K562 (cell line): ENCODE measurements around the gene SARS1. TPM values are rescaled to one million over a fixed set of nuclear protein-coding genes. Genes with fewer than 3 reads are reported as not detected.

Source experiments
- BRCA1 ChIP-seq, 2 experiments: fragments of 450-650 bp in 1 of 2; sonication (generic) in 1 of 2; formaldehyde crosslinking in 1 of 2; IDR thresholded peaks; 2 replicates each; pipeline versions ENCODE4 v1.5.0 to v1.6.1; 2017 to 2020; ENCODE audit warnings: mild to moderate bottlenecking in 1 of 2, missing genetic modification reagents in 1 of 2
- C11orf30 ChIP-seq: fragments of 450-650 bp; IDR thresholded peaks from 2 replicates; pipeline ENCODE4 v1.6.1; 2016; ENCODE audit warnings: low read depth, mild to moderate bottlenecking
- CC2D1A ChIP-seq: fragments of 450-650 bp; IDR thresholded peaks from 2 replicates; pipeline ENCODE4 v1.6.1; 2017; ENCODE audit warnings: mild to moderate bottlenecking
- CEBPB ChIP-seq: fragments of 450-650 bp; IDR thresholded peaks from 2 replicates; pipeline ENCODE4 v1.6.1; 2016; ENCODE audit warnings: missing genetic modification characterization, missing compliant biosample characterization
- DACH1 ChIP-seq: fragments of 450-650 bp; IDR thresholded peaks from 2 replicates; pipeline ENCODE4 v1.6.1; 2018; ENCODE audit not compliant: partially characterized antibody
- ESRRB ChIP-seq: fragments of 250-450 bp; sonication (Bioruptor Pico); IDR thresholded peaks from 2 replicates; pipeline ENCODE4 v1.5.0; 2020; ENCODE audit warnings: mild to moderate bottlenecking, moderate library complexity, borderline replicate concordance
- FOSL1 ChIP-seq: fragments of 200-800 bp; sonication (Bioruptor generic); conservative IDR thresholded peaks from 2 replicates; pipeline ENCODE4 v1.6.1; 2016; ENCODE audit warnings: missing genetic modification characterization, missing compliant biosample characterization
- FOXJ2 ChIP-seq: fragments of 200-800 bp; sonication (Bioruptor generic); IDR thresholded peaks from 2 replicates; pipeline ENCODE4 v1.6.1; 2016; ENCODE audit warnings: missing genetic modification characterization, missing compliant biosample characterization
- HBP1 ChIP-seq: fragments of 450-650 bp; formaldehyde crosslinking; IDR thresholded peaks from 2 replicates; pipeline ENCODE4 v1.4.0; 2022; ENCODE audit warnings: missing genetic modification characterization
- HDAC8 ChIP-seq: fragments of 450-650 bp; IDR thresholded peaks from 2 replicates; pipeline ENCODE4 v1.6.1; 2016; ENCODE audit warnings: mild to moderate bottlenecking, missing genetic modification characterization, moderate library complexity, missing compliant biosample characterization
- HNRNPL ChIP-seq: fragments of 200-400 bp; formaldehyde crosslinking; IDR thresholded peaks from 2 replicates; pipeline ENCODE4 v1.6.1; 2017; ENCODE audit warnings: low read depth, mild to moderate bottlenecking, low read length
- HNRNPLL ChIP-seq: fragments of 200-400 bp; formaldehyde crosslinking; IDR thresholded peaks from 2 replicates; pipeline ENCODE4 v1.6.1; 2017; ENCODE audit warnings: low read length, low read depth, mild to moderate bottlenecking; ENCODE audit not compliant: poor library complexity, severe bottlenecking
- NFE2L1 ChIP-seq: fragments of 450-650 bp; IDR thresholded peaks from 2 replicates; pipeline ENCODE4 v1.6.1; 2016; ENCODE audit warnings: missing genetic modification characterization, low read depth, mild to moderate bottlenecking, missing compliant biosample characterization, moderate library complexity, borderline replicate concordance
- PPARD ChIP-seq: fragments of 250-450 bp; sonication (Bioruptor Pico); IDR thresholded peaks from 2 replicates; pipeline ENCODE4 v1.8.0; 2022; ENCODE audit warnings: inconsistent platforms, mild to moderate bottlenecking, moderate library complexity
- RBM15 ChIP-seq: fragments of 200-400 bp; formaldehyde crosslinking; IDR thresholded peaks from 2 replicates; pipeline ENCODE4 v1.6.1; 2018; ENCODE audit warnings: mild to moderate bottlenecking, low read length, moderate library complexity; ENCODE audit not compliant: insufficient read depth
- TBL1XR1 ChIP-seq, 2 experiments: IDR thresholded peaks; 2 replicates each; pipeline ENCODE4 v1.6.1; 2012; ENCODE audit warnings: improper control_type of control experiment in 2 of 2, low read length in 2 of 2, mild to moderate bottlenecking in 1 of 2
- TEAD1 ChIP-seq, 2 experiments: fragments of 450-650 bp in 1 of 2; sonication (generic) in 1 of 2; formaldehyde crosslinking; IDR thresholded peaks; 2 replicates each; pipeline versions ENCODE4 v1.4.0 to v1.8.0; 2020 to 2022; ENCODE audit warnings: mild to moderate bottlenecking in 2 of 2, missing genetic modification reagents in 1 of 2
- THRAP3 ChIP-seq: fragments of 450-650 bp; IDR thresholded peaks from 2 replicates; pipeline ENCODE4 v1.6.1; 2016; ENCODE audit warnings: mild to moderate bottlenecking, inconsistent platforms, borderline replicate concordance
- YY1 ChIP-seq, 3 experiments: IDR thresholded peaks; 2 replicates each; pipeline ENCODE4 v1.6.1; 2011; ENCODE audit warnings: low read length in 2 of 3, mild to moderate bottlenecking in 2 of 3, moderate library complexity in 2 of 3, borderline replicate concordance in 1 of 3, control low read depth in 1 of 3, low read depth in 1 of 3; ENCODE audit not compliant: insufficient read depth in 3 of 3, insufficient replicate concordance in 2 of 3, control insufficient read depth in 1 of 3, insufficient read length in 1 of 3; ENCODE audit errors: extremely low read depth in 1 of 3
- ZNF133 ChIP-seq: fragments of 250-450 bp; sonication (Bioruptor Pico); IDR thresholded peaks from 2 replicates; pipeline ENCODE4 v1.4.0; 2020; ENCODE audit warnings: mild to moderate bottlenecking
- ZNF217 ChIP-seq: sonication (generic); formaldehyde crosslinking; IDR thresholded peaks from 2 replicates; pipeline ENCODE4 v1.8.0; 2022; ENCODE audit warnings: mild to moderate bottlenecking, missing genetic modification reagents
- ZNF584 ChIP-seq: fragments of 200-800 bp; sonication (Bioruptor generic); IDR thresholded peaks from 2 replicates; pipeline ENCODE4 v1.6.1; 2016; ENCODE audit warnings: low read depth, mild to moderate bottlenecking, missing genetic modification characterization, missing compliant biosample characterization
- ZNF79 ChIP-seq: fragments of 250-450 bp; sonication (Bioruptor Pico); IDR thresholded peaks from 2 replicates; pipeline ENCODE4 v1.4.0; 2020; ENCODE audit warnings: low read depth, mild to moderate bottlenecking, moderate library complexity
- polyA plus RNA-seq, 8 experiments: library from polyadenylated mRNA; depleted of rRNA in 4 of 8; stranded (reverse) in 5 of 8; unstranded in 3 of 8; fragments of >200 nt; fragmentation: Nextera tagmentation in 2 of 8; fragmentation: Illumina TruSeq in 1 of 8; extraction: Ambion mirVana in 2 of 8; extraction: Trizol in 1 of 8; gene quantifications; 2 replicates each; pipeline versions ENCODE4 v1.2.1 to v1.2.3, GENCODE V29; 2011 to 2014; ENCODE audit warnings: inconsistent platforms in 1 of 8, missing spikeins in 1 of 8
- total RNA-seq, 7 experiments: library from RNA; depleted of rRNA in 6 of 7; stranded (reverse); fragments of >200 nt in 6 of 7; fragmentation: Illumina TruSeq in 2 of 7; extraction: Trizol in 2 of 7; gene quantifications; 2 replicates each; pipeline versions ENCODE4 v1.2.1 to v1.2.3, GENCODE V29; 2011 to 2021; ENCODE audit warnings: low replicate concordance in 1 of 7
- TF ChIP-seq, protein P1 (sequence below): fragments of 250-450 bp; sonication (Bioruptor Pico); IDR thresholded peaks from 2 replicates; pipeline ENCODE4 v1.4.0; 2020; ENCODE audit warnings: mild to moderate bottlenecking, moderate library complexity, borderline replicate concordance
- TF ChIP-seq, protein P2 (sequence below): fragments of 250-450 bp; sonication (Bioruptor Pico); IDR thresholded peaks from 2 replicates; pipeline ENCODE4 v1.5.0; 2021

SARS1 gene
- total and polyA plus RNA-seq, 9 of the 15 experiments (the other 6 are each of a cell fraction or from before 2014, with no cell fraction given) = 221 to 623 (median 254) TPM

DNA sequence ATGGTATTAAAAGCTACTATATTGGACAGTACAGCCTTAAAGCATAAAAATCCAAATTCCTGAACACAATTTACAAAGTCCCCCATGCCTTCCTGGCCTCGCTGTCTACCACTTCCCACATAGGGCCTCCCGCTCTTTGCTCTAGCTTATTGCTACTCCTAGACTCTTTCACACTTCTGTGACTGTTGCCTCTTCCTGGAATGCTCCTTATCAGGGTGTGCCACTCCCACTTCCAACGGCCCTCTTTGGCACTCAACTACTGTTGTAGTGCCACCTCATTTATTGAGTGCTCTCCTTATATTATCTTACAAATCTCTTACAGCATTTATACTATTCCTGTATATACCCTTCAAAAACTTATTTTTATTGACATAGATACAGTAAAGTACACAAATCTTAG lies 4.8 kb downstream of the SARS1 start (continued):
- no peak for TF ChIP-seq YY1 (IDR thresholded peaks at IDR 0.05; ENCODE audit: borderline replicate concordance in 1 of 3, control insufficient read depth in 1 of 3, extremely low read depth in 1 of 3, insufficient read depth in 3 of 3, insufficient read length in 1 of 3, insufficient replicate concordance in 2 of 3, low read depth in 1 of 3, low read length in 2 of 3)
- TF ChIP-seq BRCA1 (IDR thresholded peaks at IDR 0.05) = no peak
- no peak for TF ChIP-seq BRCA1 (CRISPR knock-in tag; IDR thresholded peaks at IDR 0.05)
- TF ChIP-seq C11orf30 = no peak
- no peak for TF ChIP-seq HNRNPL
- TF ChIP-seq NFE2L1 (tag) = no peak
- TF ChIP-seq ZNF79 (CRISPR knock-in tag) = no peak
- peak; percentile 47; the same call in 1 of the 2 replicates for TF ChIP-seq CC2D1A
- TF ChIP-seq TBL1XR1 (IDR thresholded peaks at IDR 0.05; ENCODE audit: low read length in 2 of 2) = no peak; a peak in 1 of 4 replicates
- peak; percentile 35 for TF ChIP-seq HNRNPLL
- TF ChIP-seq PPARD (CRISPR knock-in tag) = no peak
- TF ChIP-seq, protein P1, sequence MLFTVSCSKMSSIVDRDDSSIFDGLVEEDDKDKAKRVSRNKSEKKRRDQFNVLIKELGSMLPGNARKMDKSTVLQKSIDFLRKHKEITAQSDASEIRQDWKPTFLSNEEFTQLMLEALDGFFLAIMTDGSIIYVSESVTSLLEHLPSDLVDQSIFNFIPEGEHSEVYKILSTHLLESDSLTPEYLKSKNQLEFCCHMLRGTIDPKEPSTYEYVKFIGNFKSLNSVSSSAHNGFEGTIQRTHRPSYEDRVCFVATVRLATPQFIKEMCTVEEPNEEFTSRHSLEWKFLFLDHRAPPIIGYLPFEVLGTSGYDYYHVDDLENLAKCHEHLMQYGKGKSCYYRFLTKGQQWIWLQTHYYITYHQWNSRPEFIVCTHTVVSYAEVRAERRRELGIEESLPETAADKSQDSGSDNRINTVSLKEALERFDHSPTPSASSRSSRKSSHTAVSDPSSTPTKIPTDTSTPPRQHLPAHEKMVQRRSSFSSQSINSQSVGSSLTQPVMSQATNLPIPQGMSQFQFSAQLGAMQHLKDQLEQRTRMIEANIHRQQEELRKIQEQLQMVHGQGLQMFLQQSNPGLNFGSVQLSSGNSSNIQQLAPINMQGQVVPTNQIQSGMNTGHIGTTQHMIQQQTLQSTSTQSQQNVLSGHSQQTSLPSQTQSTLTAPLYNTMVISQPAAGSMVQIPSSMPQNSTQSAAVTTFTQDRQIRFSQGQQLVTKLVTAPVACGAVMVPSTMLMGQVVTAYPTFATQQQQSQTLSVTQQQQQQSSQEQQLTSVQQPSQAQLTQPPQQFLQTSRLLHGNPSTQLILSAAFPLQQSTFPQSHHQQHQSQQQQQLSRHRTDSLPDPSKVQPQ (CRISPR knock-in tag) = no peak
- TF ChIP-seq TEAD1 (CRISPR knock-in tag; IDR thresholded peaks at IDR 0.05) = 0 out of 4 replicates have a peak, but pooled peaks of 1 of the 2 experiments have one; percentile 41
- TF ChIP-seq CEBPB (tag) = no peak
- TF ChIP-seq, protein P2, sequence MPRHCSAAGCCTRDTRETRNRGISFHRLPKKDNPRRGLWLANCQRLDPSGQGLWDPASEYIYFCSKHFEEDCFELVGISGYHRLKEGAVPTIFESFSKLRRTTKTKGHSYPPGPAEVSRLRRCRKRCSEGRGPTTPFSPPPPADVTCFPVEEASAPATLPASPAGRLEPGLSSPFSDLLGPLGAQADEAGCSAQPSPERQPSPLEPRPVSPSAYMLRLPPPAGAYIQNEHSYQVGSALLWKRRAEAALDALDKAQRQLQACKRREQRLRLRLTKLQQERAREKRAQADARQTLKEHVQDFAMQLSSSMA (CRISPR knock-in tag) = no peak
- TF ChIP-seq THRAP3 = no peak
- no peak for TF ChIP-seq ZNF133 (CRISPR knock-in tag)
- TF ChIP-seq ZNF584 = no peak
- no peak for TF ChIP-seq HBP1
- no peak for TF ChIP-seq ESRRB (CRISPR knock-in tag)
- TF ChIP-seq FOXJ2 = no peak
- TF ChIP-seq RBM15 = no peak
- TF ChIP-seq ZNF217 (CRISPR knock-in tag) = no peak
- no peak for TF ChIP-seq HDAC8 (tag)
- no peak for TF ChIP-seq FOSL1 (tag)
- TF ChIP-seq DACH1 = no peak
